ENCODE measurements around the gene VSX2.

DNA sequence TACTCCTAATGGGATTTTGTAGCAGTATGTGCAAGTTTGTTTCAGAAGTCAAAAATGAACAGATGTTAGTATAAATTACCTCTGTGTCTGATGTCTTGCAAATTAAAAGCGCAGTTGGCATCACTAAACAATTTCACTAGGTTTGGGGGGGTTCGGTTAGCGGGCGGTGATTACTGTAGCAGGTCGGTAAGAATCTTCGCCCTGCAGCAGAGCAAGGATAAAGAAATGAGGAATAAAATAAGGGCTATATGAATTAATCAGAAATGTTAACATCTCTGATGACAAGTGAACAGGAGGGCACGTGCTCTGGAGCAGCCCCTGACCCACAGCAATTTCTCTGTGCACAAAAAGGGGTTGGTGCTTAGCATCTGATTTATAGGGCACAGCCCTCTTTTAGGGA lies 43.6 kb upstream of the VSX2 start:
- TF ChIP-seq, protein P1, sequence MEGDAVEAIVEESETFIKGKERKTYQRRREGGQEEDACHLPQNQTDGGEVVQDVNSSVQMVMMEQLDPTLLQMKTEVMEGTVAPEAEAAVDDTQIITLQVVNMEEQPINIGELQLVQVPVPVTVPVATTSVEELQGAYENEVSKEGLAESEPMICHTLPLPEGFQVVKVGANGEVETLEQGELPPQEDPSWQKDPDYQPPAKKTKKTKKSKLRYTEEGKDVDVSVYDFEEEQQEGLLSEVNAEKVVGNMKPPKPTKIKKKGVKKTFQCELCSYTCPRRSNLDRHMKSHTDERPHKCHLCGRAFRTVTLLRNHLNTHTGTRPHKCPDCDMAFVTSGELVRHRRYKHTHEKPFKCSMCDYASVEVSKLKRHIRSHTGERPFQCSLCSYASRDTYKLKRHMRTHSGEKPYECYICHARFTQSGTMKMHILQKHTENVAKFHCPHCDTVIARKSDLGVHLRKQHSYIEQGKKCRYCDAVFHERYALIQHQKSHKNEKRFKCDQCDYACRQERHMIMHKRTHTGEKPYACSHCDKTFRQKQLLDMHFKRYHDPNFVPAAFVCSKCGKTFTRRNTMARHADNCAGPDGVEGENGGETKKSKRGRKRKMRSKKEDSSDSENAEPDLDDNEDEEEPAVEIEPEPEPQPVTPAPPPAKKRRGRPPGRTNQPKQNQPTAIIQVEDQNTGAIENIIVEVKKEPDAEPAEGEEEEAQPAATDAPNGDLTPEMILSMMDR (conservative IDR thresholded peaks at IDR 0.05; ENCODE audit: low read depth in 2 of 2): no peak
- TF ChIP-seq EZH2phosphoT487 (IDR thresholded peaks at IDR 0.05; ENCODE audit: unreplicated experiment) (no peak), NANOG (IDR thresholded peaks at IDR 0.05; ENCODE audit: borderline replicate concordance) (no peak), EZH2 (IDR thresholded peaks at IDR 0.05; ENCODE audit: low read depth, unreplicated experiment) (no peak), JUNB (IDR thresholded peaks at IDR 0.05; ENCODE audit: unreplicated experiment) (no peak), CREB1 (CRISPR knock-in tag; IDR thresholded peaks at IDR 0.05; ENCODE audit: low read depth) (no peak)
